IPS-20b (cell line): ENCODE results near the gene NF1.

ENCODE experiments used
- H3K27ac ChIP-seq: one replicate; pipeline ENCODE4 v1.5.1; 2013; ENCODE audit warnings: low read length
- H3K27me3 ChIP-seq: 2 replicates; pipeline ENCODE4 v1.6.1; 2013; ENCODE audit warnings: mild to moderate bottlenecking, low read length, inconsistent platforms; ENCODE audit not compliant: insufficient read depth
- H3K36me3 ChIP-seq: 2 replicates; pipeline ENCODE4 v1.6.1; 2013; ENCODE audit warnings: low read depth, mild to moderate bottlenecking, inconsistent platforms, low read length, moderate library complexity; ENCODE audit not compliant: insufficient read depth
- H3K4me1 ChIP-seq: 2 replicates; pipeline ENCODE4 v1.6.1; 2013; ENCODE audit warnings: mild to moderate bottlenecking, control low read depth, inconsistent platforms, low read length, moderate library complexity; ENCODE audit not compliant: insufficient read depth
- H3K4me3 ChIP-seq: 2 replicates; pipeline ENCODE4 v1.5.1; 2013; ENCODE audit warnings: mild to moderate bottlenecking, low read length, inconsistent platforms
- H3K9ac ChIP-seq: 2 replicates; pipeline ENCODE4 v1.6.1; 2013; ENCODE audit warnings: low read depth, mild to moderate bottlenecking, inconsistent platforms, low read length, moderate library complexity
- H3K9me3 ChIP-seq: 2 replicates; pipeline ENCODE4 v1.6.1; 2013; ENCODE audit warnings: mild to moderate bottlenecking, low read depth, low read length, inconsistent platforms; ENCODE audit not compliant: insufficient read depth

NF1 gene

DNA sequence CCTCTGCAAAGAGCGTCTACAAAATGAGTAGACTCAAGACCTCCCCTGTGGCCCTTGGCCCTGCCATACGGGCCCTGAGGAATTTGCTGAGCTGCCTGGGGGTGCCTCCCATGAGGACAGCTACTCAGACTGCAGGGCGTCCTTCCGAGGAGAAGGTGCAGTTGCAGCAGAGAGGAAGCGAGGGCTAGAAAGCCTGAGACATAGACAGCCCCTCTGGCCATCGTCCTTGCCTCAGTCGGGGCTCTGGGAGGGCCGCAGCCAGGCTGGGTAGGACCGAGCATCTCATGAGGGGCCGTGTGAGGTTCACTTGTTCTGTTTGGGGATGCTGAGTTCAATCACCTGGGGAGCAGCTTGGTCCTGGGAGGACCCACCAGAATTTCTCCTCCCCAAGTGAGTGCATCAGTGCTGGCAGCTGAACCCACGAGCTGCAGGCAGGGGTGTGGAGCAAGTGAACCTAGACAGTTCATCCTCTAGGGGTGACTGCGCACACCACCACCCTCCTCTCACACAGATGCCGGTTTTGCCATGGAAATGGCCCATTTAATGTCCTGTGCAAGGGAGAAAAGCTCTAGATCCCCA is 317.0 kb downstream of the NF1 start:
- Histone ChIP-seq H3K27me3 (no peaks in the 10 kb centered on the region; the same call in 1 of the 2 replicates), H3K36me3 (no peaks in the 10 kb centered on the region), H3K9me3 (no peaks in the 10 kb centered on the region), H3K9ac (no peak overlapping the region), H3K4me1 (peaks cover 14% of the 10 kb centered on the region; the same call in 1 of the 2 replicates), H3K27ac (no peak overlapping the region), H3K4me3 (no peak overlapping the region)

DNA sequence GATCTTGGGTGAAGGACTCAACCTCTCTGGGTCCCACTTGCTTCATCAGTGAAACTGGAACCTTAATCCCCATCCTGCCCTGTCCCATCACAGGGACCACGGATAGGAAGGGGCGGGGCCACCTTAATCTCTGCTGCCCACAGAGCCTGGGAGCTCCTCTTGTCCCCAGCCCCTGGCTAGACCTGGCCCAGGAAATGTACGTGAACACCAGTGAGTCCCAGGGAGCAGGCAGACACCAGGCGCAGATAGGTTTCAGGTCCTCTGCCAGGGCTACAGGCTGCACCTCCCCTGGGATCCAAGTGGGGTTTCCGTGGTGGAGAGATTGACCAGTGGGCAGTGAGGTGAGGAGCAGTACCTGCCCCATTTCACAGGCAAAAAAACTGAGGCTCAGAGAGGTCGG is 317.7 kb downstream of the NF1 start:
- Histone ChIP-seq H3K9me3 (no peaks in the 10 kb centered on the region), H3K36me3 (no peaks in the 10 kb centered on the region), H3K4me3 (no peak overlapping the region), H3K27ac (no peak overlapping the region), H3K4me1 (peaks cover 14% of the 10 kb centered on the region; the same call in 1 of the 2 replicates), H3K9ac (no peak overlapping the region), H3K27me3 (no peaks in the 10 kb centered on the region; the same call in 1 of the 2 replicates)

- Histone ChIP-seq H3K9me3 (no peaks in the 10 kb centered on the region), H3K4me1 (peaks cover 14% of the 10 kb centered on the region; the same call in 1 of the 2 replicates), H3K4me3 (no peak overlapping the region; the same call in 1 of the 2 replicates), H3K27me3 (no peaks in the 10 kb centered on the region; the same call in 1 of the 2 replicates), H3K27ac (no peak overlapping the region), H3K36me3 (no peaks in the 10 kb centered on the region), H3K9ac (no peak overlapping the region)
These were observed 318.5 kb downstream of the NF1 start for GRCh38 chr17:31413081-31413799.

- Histone ChIP-seq H3K4me3 (no peak overlapping the region; the same call in 1 of the 2 replicates), H3K9me3 (no peaks in the 10 kb centered on the region), H3K27me3 (no peaks in the 10 kb centered on the region; the same call in 1 of the 2 replicates), H3K4me1 (peaks cover 17% of the 10 kb centered on the region), H3K9ac (no peak overlapping the region), H3K27ac (no peak overlapping the region), H3K36me3 (no peaks in the 10 kb centered on the region)
These were observed 319.2 kb downstream of the NF1 start for GRCh38 chr17:31413874-31414549.

DNA sequence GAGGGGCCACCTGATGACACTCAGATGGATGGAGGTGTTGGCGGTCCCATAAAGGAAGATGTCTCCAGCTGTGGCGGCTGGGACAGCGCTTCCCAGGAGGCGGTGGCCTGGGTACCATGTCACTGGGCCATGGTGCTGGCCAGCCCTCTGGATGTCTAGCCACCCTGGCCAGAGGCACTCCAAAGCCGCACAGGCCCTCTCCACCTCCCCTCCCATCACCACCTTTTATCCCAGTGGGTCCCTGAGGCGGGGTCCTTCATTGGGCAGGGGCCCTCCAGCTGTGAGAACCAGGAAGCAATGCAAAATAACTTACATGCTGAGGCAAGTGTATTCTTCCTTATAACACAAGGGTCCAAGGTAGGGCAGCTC is 319.8 kb downstream of the NF1 start:
- H3K4me1 ChIP-seq, result peaks cover 20% of the 10 kb centered on the region
- H3K27ac ChIP-seq, result no peak overlapping the region
- no peak overlapping the region for H3K4me3 ChIP-seq
- H3K27me3 ChIP-seq, result no peaks in the 10 kb centered on the region; the same call in 1 of the 2 replicates
- no peak overlapping the region for H3K9ac ChIP-seq
- no peaks in the 10 kb centered on the region for H3K36me3 ChIP-seq
- H3K9me3 ChIP-seq, result no peaks in the 10 kb centered on the region

- H3K27ac ChIP-seq, result no peak overlapping the region
- no peak overlapping the region for H3K9ac ChIP-seq
- no peaks in the 10 kb centered on the region; the same call in 1 of the 2 replicates for H3K27me3 ChIP-seq
- no peaks in the 10 kb centered on the region for H3K36me3 ChIP-seq
- no peak overlapping the region for H3K4me3 ChIP-seq
- no peaks in the 10 kb centered on the region for H3K9me3 ChIP-seq
- H3K4me1 ChIP-seq, result peaks cover 20% of the 10 kb centered on the region
These were observed 320.3 kb downstream of the NF1 start for GRCh38 chr17:31415004-31415454.

GRCh38 chr17:31415640-31416502 is 321.1 kb downstream of the NF1 start:
- Histone ChIP-seq H3K4me1 (peaks cover 20% of the 10 kb centered on the region), H3K9me3 (no peaks in the 10 kb centered on the region), H3K27ac (no peak overlapping the region), H3K9ac (no peak overlapping the region), H3K4me3 (no peak overlapping the region), H3K27me3 (no peaks in the 10 kb centered on the region; the same call in 1 of the 2 replicates), H3K36me3 (no peaks in the 10 kb centered on the region)

GRCh38 chr17:31416503-31416923 is 321.7 kb downstream of the NF1 start:
- H3K9ac ChIP-seq, result no peak overlapping the region
- H3K4me1 ChIP-seq, result peaks cover 20% of the 10 kb centered on the region
- H3K9me3 ChIP-seq, result no peaks in the 10 kb centered on the region
- H3K4me3 ChIP-seq, result no peak overlapping the region
- H3K27me3 ChIP-seq, result no peaks in the 10 kb centered on the region; the same call in 1 of the 2 replicates
- no peak overlapping the region for H3K27ac ChIP-seq
- H3K36me3 ChIP-seq, result no peaks in the 10 kb centered on the region

GRCh38 chr17:31417051-31417792 is 322.4 kb downstream of the NF1 start:
- Histone ChIP-seq H3K27ac (no peak overlapping the region), H3K9ac (no peak overlapping the region), H3K4me1 (peaks cover 20% of the 10 kb centered on the region), H3K9me3 (no peaks in the 10 kb centered on the region), H3K36me3 (no peaks in the 10 kb centered on the region), H3K27me3 (no peaks in the 10 kb centered on the region; the same call in 1 of the 2 replicates), H3K4me3 (no peak overlapping the region)

DNA sequence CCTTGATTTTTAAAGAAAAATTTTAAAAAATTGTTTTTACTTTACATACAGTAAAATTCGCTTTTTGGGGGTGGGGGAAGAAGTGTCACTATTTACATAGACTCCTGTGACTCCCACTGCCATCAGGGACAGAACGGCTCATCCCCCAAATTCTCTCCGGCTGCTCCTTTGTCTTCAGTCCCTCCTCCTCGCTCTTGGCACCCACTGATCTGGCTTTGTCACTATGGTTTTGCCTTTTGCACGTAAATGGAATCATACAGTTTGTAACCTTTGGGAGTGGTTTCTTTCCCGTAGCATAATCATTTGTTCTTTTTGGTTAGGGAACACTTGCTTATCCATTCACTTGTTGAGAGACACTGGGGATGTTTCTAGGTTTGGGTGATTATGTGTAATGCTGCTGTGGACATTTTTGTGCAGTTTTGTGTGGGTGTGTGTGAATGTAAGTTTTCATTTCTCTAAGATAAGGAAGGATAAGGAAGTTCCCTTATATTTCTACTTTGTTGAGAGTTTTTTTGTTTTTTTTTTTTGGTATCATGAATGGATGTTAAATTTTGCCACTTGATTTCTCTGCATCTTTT is 324.1 kb downstream of the NF1 start:
- no peak overlapping the region for H3K4me3 ChIP-seq
- peaks cover 12% of the 10 kb centered on the region for H3K4me1 ChIP-seq
- H3K36me3 ChIP-seq, result no peaks in the 10 kb centered on the region
- H3K9ac ChIP-seq, result no peak overlapping the region
- no peaks in the 10 kb centered on the region; the same call in 1 of the 2 replicates for H3K27me3 ChIP-seq
- H3K9me3 ChIP-seq, result no peaks in the 10 kb centered on the region
- H3K27ac ChIP-seq, result no peak overlapping the region
